Measurements from ENCODE around the gene ARHGEF4. TPM values are rescaled to one million over a fixed set of nuclear protein-coding genes. Genes with fewer than 3 reads are reported as not detected.

The ARHGEF4 gene
- total and polyA plus RNA-seq, 8 donors = 16.3 to 58.2 (median 19.8) TPM

- no peak overlapping the region for H3K4me3 ChIP-seq
- no peak for ATAC-seq
- no peaks in the 10 kb centered on the region for H3K27me3 ChIP-seq
- no peak overlapping the region for H3K27ac ChIP-seq
- intact Hi-C loops (cut with DNase I) = no loop called here
- no peaks in the 10 kb centered on the region for H3K4me1 ChIP-seq
- 63 to 73% methylated on average over 4 of the region's 4 CpGs for WGBS, 2 donors
- FAIRE-seq = no peak
- no peak for TF ChIP-seq CTCF (IDR thresholded peaks at IDR 0.05)
- H3K9me3 ChIP-seq = no peaks in the 10 kb centered on the region
- DNase-seq = no peak
- H3K36me3 ChIP-seq = no peaks in the 10 kb centered on the region
Observed at GRCh38 chr2:130806370-130806769, 30.3 kb upstream of the ARHGEF4 start.

GRCh38 chr2:130807659-130808385, 28.9 kb upstream of the ARHGEF4 start:
- ATAC-seq (no peak), FAIRE-seq (no peak), DNase-seq (no peak)
- intact Hi-C loops (cut with DNase I) = no loop called here
- Histone ChIP-seq H3K9me3 (no peaks in the 10 kb centered on the region), H3K27me3 (no peaks in the 10 kb centered on the region), H3K27ac (no peak overlapping the region), H3K4me3 (no peak overlapping the region), H3K36me3 (no peaks in the 10 kb centered on the region), H3K4me1 (no peaks in the 10 kb centered on the region)
- WGBS, 2 donors = 76 to 79% methylated on average over 14 of the region's 14 CpGs
- no peak for TF ChIP-seq CTCF (IDR thresholded peaks at IDR 0.05)

- 84 to 85% methylated on average over 12 of the region's 12 CpGs for WGBS, 2 donors
- no peak for TF ChIP-seq CTCF (IDR thresholded peaks at IDR 0.05)
- Histone ChIP-seq H3K27me3 (no peaks in the 10 kb centered on the region), H3K27ac (no peak overlapping the region), H3K4me1 (no peaks in the 10 kb centered on the region), H3K9me3 (no peaks in the 10 kb centered on the region), H3K36me3 (no peaks in the 10 kb centered on the region), H3K4me3 (no peak overlapping the region)
- intact Hi-C loops (cut with DNase I) = no loop called here
- DNase-seq (no peak), ATAC-seq (no peak), FAIRE-seq (no peak)
Observed at GRCh38 chr2:130808482-130809268, 28.0 kb upstream of the ARHGEF4 start.

DNA sequence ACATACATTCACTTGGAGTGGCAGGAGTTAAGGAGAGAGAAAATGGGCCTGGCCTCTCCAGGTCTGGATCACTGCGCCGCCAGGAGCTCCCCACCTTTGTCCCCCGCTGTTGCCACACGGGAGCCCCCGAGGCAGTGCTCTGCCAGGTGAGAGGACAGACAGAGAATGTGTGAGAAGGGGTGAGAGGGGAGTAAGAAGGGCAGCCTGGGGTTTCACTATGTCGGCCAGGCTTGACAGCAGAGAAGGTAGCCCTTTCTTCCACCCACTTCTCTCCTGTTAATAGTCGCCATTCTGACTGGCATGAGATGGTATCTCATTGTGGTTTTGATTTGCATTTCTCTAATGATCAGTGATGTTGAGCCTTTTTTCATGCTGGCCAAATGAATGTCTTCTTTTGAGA, 26.2 kb upstream of the ARHGEF4 start:
- H3K36me3 ChIP-seq = no peaks in the 10 kb centered on the region
- no peak for FAIRE-seq
- no peak for TF ChIP-seq CTCF (IDR thresholded peaks at IDR 0.05)
- no peak for ATAC-seq
- no peak for DNase-seq
- intact Hi-C loops (cut with DNase I) = no loop called here
- H3K4me3 ChIP-seq = no peak overlapping the region
- no peak overlapping the region for H3K27ac ChIP-seq
- WGBS, 2 donors = 47 to 60% methylated on average over 7 of the region's 7 CpGs
- H3K27me3 ChIP-seq = no peaks in the 10 kb centered on the region
- H3K4me1 ChIP-seq = no peaks in the 10 kb centered on the region
- H3K9me3 ChIP-seq = no peaks in the 10 kb centered on the region

- ATAC-seq (no peak), FAIRE-seq (no peak), DNase-seq (no peak)
- TF ChIP-seq CTCF (IDR thresholded peaks at IDR 0.05) = no peak
- intact Hi-C loops (cut with DNase I) = no loop called here
- H3K27me3 ChIP-seq = no peaks in the 10 kb centered on the region
- no peak overlapping the region for H3K27ac ChIP-seq
- no peak overlapping the region for H3K4me3 ChIP-seq
- no peaks in the 10 kb centered on the region for H3K36me3 ChIP-seq
- 55 to 63% methylated on average over 5 of the region's 5 CpGs for WGBS, 2 donors
- no peaks in the 10 kb centered on the region for H3K9me3 ChIP-seq
- no peaks in the 10 kb centered on the region for H3K4me1 ChIP-seq
Observed at GRCh38 chr2:130813722-130814121, 23.0 kb upstream of the ARHGEF4 start.
